Measurements from ENCODE around the gene CD300LB.

Gene CD300LB

GRCh38 chr17:74525465-74525725 is 5.9 kb downstream of the CD300LB start:
- Histone ChIP-seq H3K9ac (no peak overlapping the region), H4K20me1 (ENCODE audit: insufficient read depth) (no peaks in the 10 kb centered on the region)

DNA sequence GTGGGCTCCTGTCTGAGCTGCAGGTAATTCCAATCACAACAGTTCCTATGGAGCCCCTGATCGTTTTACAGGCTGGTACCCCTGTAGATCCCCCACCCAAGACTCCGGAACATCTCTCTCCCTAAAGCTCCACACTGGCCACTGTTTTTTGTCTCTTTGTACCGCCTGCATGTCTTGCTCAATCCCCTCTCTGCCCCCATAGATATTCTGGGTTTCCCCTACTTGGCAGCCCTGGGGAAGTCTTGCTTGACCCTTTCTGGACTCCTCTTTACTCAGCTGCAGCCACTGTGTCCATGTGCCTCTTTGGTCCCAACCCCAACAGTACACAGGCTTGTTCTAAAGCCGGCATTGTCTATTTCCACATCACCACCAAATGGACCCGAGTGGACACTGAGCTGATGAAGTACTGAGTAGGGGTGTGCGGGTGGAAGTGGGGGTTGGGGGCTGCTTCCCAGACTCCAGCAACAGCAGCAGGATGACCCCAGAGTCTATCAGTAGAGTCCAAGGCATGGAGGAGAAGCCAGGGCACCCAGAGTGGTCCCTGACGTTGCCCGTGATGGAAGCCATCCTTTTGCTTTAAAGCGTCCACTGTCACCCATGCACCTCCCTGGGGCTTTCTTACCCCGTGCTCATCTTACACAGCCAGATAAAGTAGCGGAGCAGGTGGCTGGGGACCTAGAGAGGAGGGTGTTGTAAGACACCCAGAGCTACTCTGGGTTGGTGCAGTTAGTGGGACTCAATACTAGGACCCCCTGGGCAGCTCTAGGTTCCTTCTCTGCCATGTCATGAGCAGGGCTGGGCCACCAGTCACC is 6.4 kb downstream of the CD300LB start:
- peaks cover 95% of the 10 kb centered on the region for H3K27me3 ChIP-seq (ENCODE audit: insufficient read depth, low read depth)
- H3K79me2 ChIP-seq (ENCODE audit: insufficient read depth, low read depth): no peaks in the 10 kb centered on the region
- H4K20me1 ChIP-seq (ENCODE audit: insufficient read depth): no peaks in the 10 kb centered on the region
- H3K36me3 ChIP-seq (ENCODE audit: insufficient read depth): no peaks in the 10 kb centered on the region
- H3K9ac ChIP-seq: no peak overlapping the region
- no peak overlapping the region for H3K4me3 ChIP-seq (IDR thresholded peaks at IDR 0.05; ENCODE audit: insufficient read depth, low read depth, low read length)
- TF ChIP-seq, protein P1, sequence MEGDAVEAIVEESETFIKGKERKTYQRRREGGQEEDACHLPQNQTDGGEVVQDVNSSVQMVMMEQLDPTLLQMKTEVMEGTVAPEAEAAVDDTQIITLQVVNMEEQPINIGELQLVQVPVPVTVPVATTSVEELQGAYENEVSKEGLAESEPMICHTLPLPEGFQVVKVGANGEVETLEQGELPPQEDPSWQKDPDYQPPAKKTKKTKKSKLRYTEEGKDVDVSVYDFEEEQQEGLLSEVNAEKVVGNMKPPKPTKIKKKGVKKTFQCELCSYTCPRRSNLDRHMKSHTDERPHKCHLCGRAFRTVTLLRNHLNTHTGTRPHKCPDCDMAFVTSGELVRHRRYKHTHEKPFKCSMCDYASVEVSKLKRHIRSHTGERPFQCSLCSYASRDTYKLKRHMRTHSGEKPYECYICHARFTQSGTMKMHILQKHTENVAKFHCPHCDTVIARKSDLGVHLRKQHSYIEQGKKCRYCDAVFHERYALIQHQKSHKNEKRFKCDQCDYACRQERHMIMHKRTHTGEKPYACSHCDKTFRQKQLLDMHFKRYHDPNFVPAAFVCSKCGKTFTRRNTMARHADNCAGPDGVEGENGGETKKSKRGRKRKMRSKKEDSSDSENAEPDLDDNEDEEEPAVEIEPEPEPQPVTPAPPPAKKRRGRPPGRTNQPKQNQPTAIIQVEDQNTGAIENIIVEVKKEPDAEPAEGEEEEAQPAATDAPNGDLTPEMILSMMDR (conservative IDR thresholded peaks at IDR 0.05; ENCODE audit: low read depth, low read length): no peak
- no peak overlapping the region for H2AFZ ChIP-seq (ENCODE audit: low read depth)
- H3K4me1 ChIP-seq (ENCODE audit: low read depth, poor library complexity, severe bottlenecking): no peaks in the 10 kb centered on the region
- no peak overlapping the region for H3K4me2 ChIP-seq
- no peak overlapping the region for H3K27ac ChIP-seq

More at GRCh38 chr17:74525465-74525725, 5.9 kb downstream of the CD300LB start:
- H3K4me1 ChIP-seq (ENCODE audit: low read depth, poor library complexity, severe bottlenecking): no peaks in the 10 kb centered on the region
- TF ChIP-seq, protein P1 (conservative IDR thresholded peaks at IDR 0.05; ENCODE audit: low read depth, low read length): no peak
- H3K27me3 ChIP-seq (ENCODE audit: insufficient read depth, low read depth): peaks cover 97% of the 10 kb centered on the region
- H2AFZ ChIP-seq (ENCODE audit: low read depth): no peak overlapping the region
- no peak overlapping the region for H3K27ac ChIP-seq
- H3K36me3 ChIP-seq (ENCODE audit: insufficient read depth): no peaks in the 10 kb centered on the region
- no peak overlapping the region for H3K4me3 ChIP-seq (IDR thresholded peaks at IDR 0.05; ENCODE audit: insufficient read depth, low read depth, low read length)
- no peak overlapping the region for H3K4me2 ChIP-seq
- no peaks in the 10 kb centered on the region for H3K79me2 ChIP-seq (ENCODE audit: insufficient read depth, low read depth)

- Histone ChIP-seq H4K20me1 (ENCODE audit: insufficient read depth) (no peaks in the 10 kb centered on the region), H3K27me3 (ENCODE audit: insufficient read depth, low read depth) (peaks cover 84% of the 10 kb centered on the region), H3K36me3 (ENCODE audit: insufficient read depth) (no peaks in the 10 kb centered on the region), H3K27ac (no peak overlapping the region), H3K9ac (no peak overlapping the region), H3K79me2 (ENCODE audit: insufficient read depth, low read depth) (no peaks in the 10 kb centered on the region), H3K4me3 (IDR thresholded peaks at IDR 0.05; ENCODE audit: insufficient read depth, low read depth, low read length) (no peak overlapping the region), H3K4me1 (ENCODE audit: low read depth, poor library complexity, severe bottlenecking) (no peaks in the 10 kb centered on the region), H2AFZ (ENCODE audit: low read depth) (no peak overlapping the region), H3K4me2 (no peak overlapping the region)
- TF ChIP-seq, protein P1 (conservative IDR thresholded peaks at IDR 0.05; ENCODE audit: low read depth, low read length): no peak
Measured at GRCh38 chr17:74523308-74523707, 8.0 kb downstream of the CD300LB start.

DNA sequence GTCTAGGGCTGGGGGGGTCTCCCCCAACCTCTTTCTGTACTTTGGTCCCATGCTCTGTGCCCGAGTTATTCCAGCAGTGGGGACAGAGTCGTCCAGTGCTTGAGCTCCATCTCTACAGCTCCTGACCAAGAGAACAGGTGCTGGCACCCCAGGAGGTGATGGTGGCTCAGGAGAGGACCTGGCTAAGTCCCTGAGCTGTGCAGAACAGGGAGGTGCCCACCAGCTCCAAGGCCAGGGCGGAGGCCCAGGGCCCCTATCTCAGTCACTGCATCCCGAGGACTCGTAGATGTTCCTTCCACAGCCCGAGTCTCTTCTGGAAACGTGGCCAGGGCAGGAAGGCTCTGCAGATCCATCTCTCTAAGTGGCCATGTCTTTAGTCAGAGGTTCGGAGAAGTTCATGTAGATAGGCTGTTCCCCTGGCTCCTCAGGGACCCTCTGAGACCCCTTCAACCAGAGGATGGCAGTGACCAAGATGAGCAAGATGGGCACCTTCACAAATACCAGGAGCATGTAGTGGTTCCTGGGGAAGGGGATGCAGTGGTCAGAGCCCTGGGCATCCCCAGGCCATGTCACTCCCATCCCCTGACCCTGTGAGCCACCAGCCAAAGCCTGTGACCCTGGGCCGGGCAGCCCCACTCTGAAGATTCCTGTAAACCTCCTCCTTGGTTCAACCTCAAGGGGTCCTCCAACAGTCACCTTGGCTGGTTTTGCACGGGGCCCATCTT is 8.7 kb downstream of the CD300LB start:
- TF ChIP-seq, protein P1 (conservative IDR thresholded peaks at IDR 0.05; ENCODE audit: low read depth, low read length): no peak

More for the DNA sequence above, 8.7 kb downstream of the CD300LB start:
- Histone ChIP-seq H4K20me1 (ENCODE audit: insufficient read depth) (no peaks in the 10 kb centered on the region), H3K4me1 (ENCODE audit: low read depth, poor library complexity, severe bottlenecking) (no peaks in the 10 kb centered on the region), H3K79me2 (ENCODE audit: insufficient read depth, low read depth) (no peaks in the 10 kb centered on the region), H3K4me2 (no peak overlapping the region), H3K36me3 (ENCODE audit: insufficient read depth) (no peaks in the 10 kb centered on the region), H3K27ac (no peak overlapping the region), H3K4me3 (IDR thresholded peaks at IDR 0.05; ENCODE audit: insufficient read depth, low read depth, low read length) (no peak overlapping the region), H2AFZ (ENCODE audit: low read depth) (no peak overlapping the region), H3K27me3 (ENCODE audit: insufficient read depth, low read depth) (peaks cover 77% of the 10 kb centered on the region), H3K9ac (no peak overlapping the region)

Data from KMS-11 (cell line).